GF-D8 (cell line): ENCODE results near the gene AMZ2.
"Not testable (repeated sequence)": the region's sequence is repeated elsewhere in the genome, so short reads cannot be mapped to it uniquely, and the experiment has no call there.

Source experiments
- DNase-seq: peaks from one replicate; lab custom pipeline; 2025; lab: John Stamatoyannopoulos, UW

AMZ2 gene

GRCh38 chr17:68247445-68248198, at the start of gene AMZ2:
AMZ2 (plus strand) TSS chr17:68248043; CDS start chr17:68250188, 2,145 bp downstream.
- peak; percentile 69 for DNase-seq

GRCh38 chr17:68198931-68199836, 48.7 kb upstream of the AMZ2 start:
- DNase-seq = no peak

- no peak for DNase-seq
These were observed 47.8 kb upstream of the AMZ2 start for GRCh38 chr17:68199837-68200688.

- DNase-seq = no peak
These were observed 47.0 kb upstream of the AMZ2 start for GRCh38 chr17:68200689-68201417.

- DNase-seq = not testable (repeated sequence)
These were observed 46.4 kb upstream of the AMZ2 start for GRCh38 chr17:68201418-68201771.

GRCh38 chr17:68202321-68202720, 45.5 kb upstream of the AMZ2 start:
- not testable (repeated sequence) for DNase-seq

GRCh38 chr17:68204736-68205135, 43.1 kb upstream of the AMZ2 start:
- no peak for DNase-seq

- DNase-seq = peak; percentile 7
These were observed 42.5 kb upstream of the AMZ2 start for GRCh38 chr17:68205251-68205807.

GRCh38 chr17:68205808-68206720, 41.8 kb upstream of the AMZ2 start:
- DNase-seq = no peak

GRCh38 chr17:68207651-68208253, 40.1 kb upstream of the AMZ2 start:
- no peak for DNase-seq

- not testable (repeated sequence) for DNase-seq
These were observed 39.2 kb upstream of the AMZ2 start for GRCh38 chr17:68208651-68209050.

GRCh38 chr17:68209191-68209900, 38.5 kb upstream of the AMZ2 start:
- not testable (repeated sequence) for DNase-seq

GRCh38 chr17:68210570-68211315, 37.1 kb upstream of the AMZ2 start:
- no peak for DNase-seq

GRCh38 chr17:68213428-68214411, 34.1 kb upstream of the AMZ2 start:
- peak; percentile 73 for DNase-seq

- not testable (repeated sequence) for DNase-seq
These were observed 32.4 kb upstream of the AMZ2 start for GRCh38 chr17:68215453-68215852.

- not testable (repeated sequence) for DNase-seq
These were observed 28.4 kb upstream of the AMZ2 start for GRCh38 chr17:68219429-68219828.

- DNase-seq = not testable (repeated sequence)
These were observed 27.7 kb upstream of the AMZ2 start for GRCh38 chr17:68220186-68220585.
